ENCODE data around the gene WNT6.

- no peak for TF ChIP-seq CTCF (IDR thresholded peaks at IDR 0.05)
- TF ChIP-seq POLR2A (IDR thresholded peaks at IDR 0.05), result no peak
Observed at GRCh38 chr2:218837495-218837894, 22.1 kb upstream of the WNT6 start.

Data from esophagus squamous epithelium (tissue), 4 donors.